GM12878 (cell line): ENCODE measurements around the gene SEC14L1. TPM values are rescaled to one million over a fixed set of nuclear protein-coding genes. Genes with fewer than 3 reads are reported as not detected.

Experiments
- ATAC-seq: fragments of 200-7000 bp; cut with Tn5 transposase; 3 replicates; pipeline ENCODE4 v1.9.1; 2020; ENCODE audit warnings: mild to moderate bottlenecking, moderate library complexity
- BruUV-seq: library from RNA; stranded (reverse); fragments of 400-500 nt; replicated peaks from 2 replicates; lab custom pipeline; 2021; lab: Mats Ljungman, UMichigan
- CTCF ChIA-PET: fragments of 300-600 bp; sonication (Branson Sonifier 250); formaldehyde crosslinking; extraction: SDS; loops from one replicate; lab custom pipeline; 2021; ENCODE audit warnings: inconsistent platforms; lab: Yijun Ruan, JAX
- POLR2A ChIA-PET: fragments of 350-600 bp; formaldehyde crosslinking; extraction: SDS; loops from one replicate; lab custom pipeline; 2021; ENCODE audit warnings: inconsistent platforms; lab: Charles Lee
- RAD21 ChIA-PET: fragments of 300-600 bp; sonication (Branson Sonifier 250); formaldehyde crosslinking; loops from one replicate; lab custom pipeline; 2023; ENCODE audit warnings: antibody characterized with exemption; ENCODE audit not compliant: unreplicated experiment; lab: Charles Lee
- SMC1A ChIA-PET: fragments of 300-600 bp; sonication (Branson Sonifier 250); formaldehyde crosslinking; loops from one replicate; lab custom pipeline; 2023; ENCODE audit not compliant: unreplicated experiment, uncharacterized antibody; lab: Charles Lee
- DNase-seq: peaks from one replicate; pipeline ENCODE4 v3.0.0-alpha.2; 2011; ENCODE audit warnings: low read depth, low spot score
- FAIRE-seq: peaks from 3 replicates; lab custom pipeline; 2011; peaks lifted over from hg19 to GRCh38; lab: Jason Lieb, UNC
- H2AFZ ChIP-seq: 2 replicates; pipeline ENCODE4 v1.6.0; 2011; ENCODE audit warnings: low read depth, low read length, control low read depth; ENCODE audit not compliant: control insufficient read depth
- H3K27ac ChIP-seq: 2 replicates; pipeline ENCODE4 v1.5.1; 2011; ENCODE audit warnings: control low read depth; ENCODE audit not compliant: control insufficient read depth, insufficient read depth
- H3K27me3 ChIP-seq, 2 experiments: replicated peaks in 1 of 2; 2 replicates each; pipeline versions ENCODE4 v1.6.0 to v1.6.1; 2011; ENCODE audit warnings: low read length in 1 of 2; ENCODE audit not compliant: control insufficient read depth in 2 of 2, insufficient read depth in 2 of 2
- H3K36me3 ChIP-seq, 2 experiments: 2 replicates each; pipeline ENCODE4 v1.5.1; 2011; ENCODE audit warnings: low read length in 1 of 2; ENCODE audit not compliant: control insufficient read depth in 2 of 2, insufficient read depth in 2 of 2
- H3K4me1 ChIP-seq: 2 replicates; pipeline ENCODE4 v1.6.1; 2011; ENCODE audit warnings: mild to moderate bottlenecking, low read length, moderate library complexity, mixed read lengths; ENCODE audit not compliant: control insufficient read depth, insufficient read depth
- H3K4me2 ChIP-seq: 2 replicates; pipeline ENCODE4 v1.6.0; 2011; ENCODE audit warnings: control low read depth; ENCODE audit not compliant: control insufficient read depth, insufficient read depth
- H3K4me3 ChIP-seq: fragments of 200-600 bp; sonication (generic); 2 replicates; pipeline ENCODE4 v1.5.1; 2016
- H3K79me2 ChIP-seq: 2 replicates; pipeline ENCODE4 v1.6.0; 2011; ENCODE audit warnings: low read length; ENCODE audit not compliant: control insufficient read depth, insufficient read depth
- H3K9ac ChIP-seq: 2 replicates; pipeline ENCODE4 v1.8.0; 2011; ENCODE audit warnings: low read length, control low read depth, mixed read lengths; ENCODE audit not compliant: control insufficient read depth, insufficient read depth
- H3K9me3 ChIP-seq: replicated peaks from 3 replicates; pipeline ENCODE4 v1.5.1; 2011; ENCODE audit warnings: mild to moderate bottlenecking, low read length; ENCODE audit not compliant: control insufficient read depth, insufficient read depth
- H4K20me1 ChIP-seq: 2 replicates; pipeline ENCODE4 v1.6.0; 2011; ENCODE audit not compliant: control insufficient read depth, insufficient read depth
- DPF2 ChIP-seq: fragments of 450-650 bp; IDR thresholded peaks from 2 replicates; pipeline ENCODE4 v1.6.1; 2017; ENCODE audit warnings: mild to moderate bottlenecking
- FOXM1 ChIP-seq: IDR thresholded peaks from 2 replicates; pipeline ENCODE4 v1.6.1; 2012; ENCODE audit warnings: low read depth, mild to moderate bottlenecking, inconsistent platforms, low read length, moderate library complexity
- GATAD2B ChIP-seq: fragments of 450-650 bp; conservative IDR thresholded peaks from 2 replicates; pipeline ENCODE4 v1.6.1; 2017; ENCODE audit warnings: low read depth, mild to moderate bottlenecking, moderate library complexity
- MEF2A ChIP-seq: IDR thresholded peaks from 2 replicates; pipeline ENCODE4 v1.6.1; 2011; ENCODE audit warnings: low read depth, mild to moderate bottlenecking, low read length, moderate library complexity; ENCODE audit not compliant: insufficient read depth
- NFIC ChIP-seq: IDR thresholded peaks from 2 replicates; pipeline ENCODE4 v1.6.1; 2012; ENCODE audit warnings: low read depth, mild to moderate bottlenecking, inconsistent platforms, low read length, moderate library complexity
- NR2F1 ChIP-seq: fragments of 450-650 bp; conservative IDR thresholded peaks from 2 replicates; pipeline ENCODE4 v1.6.1; 2017; ENCODE audit warnings: mild to moderate bottlenecking
- NRF1 ChIP-seq: conservative IDR thresholded peaks from 2 replicates; pipeline ENCODE4 v1.6.1; 2011; ENCODE audit warnings: mild to moderate bottlenecking, low read depth, low read length, improper control_type of control experiment
- PML ChIP-seq: IDR thresholded peaks from 2 replicates; pipeline ENCODE4 v1.6.1; 2012; ENCODE audit warnings: low read length, inconsistent platforms
- SMAD5 ChIP-seq: IDR thresholded peaks from 2 replicates; pipeline ENCODE4 v1.6.1; 2016; ENCODE audit warnings: antibody characterized with exemption, low read depth
- TCF12 ChIP-seq: IDR thresholded peaks from 2 replicates; pipeline ENCODE4 v1.6.1; 2011; ENCODE audit warnings: low read depth, mild to moderate bottlenecking, low read length
- TCF3 ChIP-seq: IDR thresholded peaks from 2 replicates; pipeline ENCODE4 v1.6.1; 2012; ENCODE audit warnings: low read depth, mild to moderate bottlenecking, low read length, borderline replicate concordance; ENCODE audit not compliant: insufficient read depth
- ZNF207 ChIP-seq: fragments of 450-650 bp; IDR thresholded peaks from 2 replicates; pipeline ENCODE4 v1.6.1; 2014; ENCODE audit warnings: antibody characterized with exemption, mild to moderate bottlenecking, borderline replicate concordance
- ZZZ3 ChIP-seq: IDR thresholded peaks from 2 replicates; pipeline ENCODE4 v1.6.1; 2011; ENCODE audit warnings: low read depth; ENCODE audit not compliant: control insufficient read depth, insufficient read length
- WGBS: methylation state at CpG from one replicate; pipeline ENCODE4 v1.1.6; 2016; ENCODE audit warnings: low lambda C conversion rate; ENCODE audit not compliant: insufficient replicate concordance, insufficient coverage; ENCODE audit errors: missing lambda C conversion rate; 5-methylcytosine and 5-hydroxymethylcytosine counted together
- in situ Hi-C: fragments of 300-500 bp; cut with MboI; formaldehyde crosslinking; loops from 9 replicates; pipeline ENCODE4 v1.14.3; 2018; ENCODE audit warnings: mixed read lengths
- intact Hi-C: fragments of 100-400 bp; cut with micrococcal nuclease; formaldehyde crosslinking; loops from one replicate; pipeline ENCODE4 v1.14.2; 2022; ENCODE audit not compliant: unreplicated experiment
- polyA plus RNA-seq, 11 experiments: library from polyadenylated mRNA; depleted of rRNA in 4 of 11; unstranded in 6 of 11; stranded (reverse) in 5 of 11; fragments of >200 nt; fragmentation: Nextera tagmentation in 4 of 11; fragmentation: Illumina TruSeq in 1 of 11; extraction: Ambion mirVana in 4 of 11; extraction: Trizol in 1 of 11; gene quantifications; 1 replicate in 1 of 11; 2 replicates in 10 of 11; pipeline versions ENCODE4 v1.2.1 to v1.2.3, GENCODE V29; 2011 to 2016; ENCODE audit warnings: inconsistent platforms in 2 of 11, missing spikeins in 2 of 11, low read depth in 1 of 11
- total RNA-seq, 4 experiments: library from RNA; depleted of rRNA in 3 of 4; stranded (reverse); fragments of >200 nt in 3 of 4; fragmentation: Illumina TruSeq in 1 of 4; extraction: Trizol in 1 of 4; gene quantifications; 2 replicates each; pipeline versions ENCODE4 v1.2.1 to v1.2.3, GENCODE V29; 2013 to 2021
- TF ChIP-seq, protein P1 (sequence below): IDR thresholded peaks from 2 replicates; pipeline ENCODE4 v1.6.1; 2011; ENCODE audit warnings: borderline replicate concordance, low read depth, mild to moderate bottlenecking, moderate library complexity, low read length; ENCODE audit not compliant: insufficient read depth, poor library complexity, severe bottlenecking
- TF ChIP-seq, protein P2 (sequence below): IDR thresholded peaks from 2 replicates; pipeline ENCODE4 v1.6.1; 2011; ENCODE audit warnings: mild to moderate bottlenecking, low read depth, low read length, moderate library complexity; ENCODE audit not compliant: insufficient replicate concordance

The SEC14L1 gene
- total and polyA plus RNA-seq, 10 of the 15 experiments (the other 5 are each of a cell fraction or from before 2014, with no cell fraction given), result 6.3 to 66.1 (median 33.5) TPM

DNA sequence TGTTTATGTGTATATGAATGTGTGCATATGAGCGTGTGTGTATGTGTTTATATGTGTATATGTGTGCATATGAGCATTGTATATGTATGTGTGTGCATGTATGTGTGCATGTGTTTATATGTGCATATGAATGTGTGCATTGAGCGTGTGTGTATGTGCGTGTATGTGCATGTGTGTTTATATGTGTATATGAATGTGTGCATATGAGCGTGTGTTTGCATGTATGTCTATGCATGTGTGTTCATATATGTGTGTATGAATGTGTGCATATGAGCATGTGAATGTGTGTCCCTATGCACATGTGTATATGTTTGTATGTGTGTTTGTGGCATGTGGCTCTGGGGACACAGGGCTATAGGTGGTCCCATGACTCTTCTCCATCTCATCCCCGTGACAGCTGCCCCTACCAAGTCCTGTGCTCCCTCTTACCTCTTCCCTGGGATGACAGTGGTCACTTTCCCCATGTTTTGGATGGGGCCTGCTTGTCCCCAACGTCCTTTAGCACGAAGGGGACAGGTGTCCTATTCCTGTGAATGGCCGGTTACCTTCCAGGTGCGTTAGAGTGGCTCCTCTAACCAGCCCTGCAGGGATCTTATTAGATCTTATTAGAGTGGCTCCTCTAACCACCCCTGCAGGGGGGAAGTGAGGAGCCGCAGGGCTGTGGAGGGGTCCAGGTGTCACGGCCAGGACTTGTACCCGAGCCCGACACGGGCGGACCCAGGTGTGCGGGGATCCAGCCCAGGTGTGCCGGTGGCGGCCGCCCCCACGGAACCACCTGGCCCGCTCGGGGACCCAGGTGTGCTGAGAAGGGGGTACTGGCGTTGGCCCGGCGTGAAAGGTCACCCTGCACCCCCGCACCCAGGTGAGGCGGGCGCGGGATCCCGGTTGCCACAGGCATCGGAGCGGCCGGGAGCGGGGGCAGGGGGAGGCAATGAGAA, 105.6 kb downstream of the SEC14L1 start:
- FAIRE-seq, result no peak
- H3K9me3 ChIP-seq, result no peaks in the 10 kb centered on the region
- DNase-seq, result no peak
- peak overlapping the region; percentile 44 for H3K27ac ChIP-seq
- peaks cover 27% of the 10 kb centered on the region for H3K4me1 ChIP-seq
- H3K9ac ChIP-seq, result peak overlapping the region; percentile 54; the same call in 1 of the 2 replicates
- H3K27me3 ChIP-seq, result no peaks in the 10 kb centered on the region; a peak in 2 of 4 replicates
- ChIA-PET RAD21 (no interaction called here), SMC1A (interaction anchor here (0.8 kb wide), 1 partner anchor 160 kb away, joined by 3 read pairs; no protein-coding TSS in a partner anchor), CTCF (no interaction called here), POLR2A (no interaction called here)
- H3K36me3 ChIP-seq, result no peaks in the 10 kb centered on the region
- in situ Hi-C loops, result loop anchor here (5.0 kb wide), 2 partner anchors 159 to 379 kb away; partner anchors contain the start of gene MGAT5B
- H2AFZ ChIP-seq, result peak overlapping the region; percentile 81
- intact Hi-C loops, result loop anchor here (1.0 to 10.0 kb wide), 2 partner anchors 160 to 382 kb away; partner anchors contain the start of gene MGAT5B
- no peak for TF ChIP-seq ZZZ3
- TF ChIP-seq, protein P1, sequence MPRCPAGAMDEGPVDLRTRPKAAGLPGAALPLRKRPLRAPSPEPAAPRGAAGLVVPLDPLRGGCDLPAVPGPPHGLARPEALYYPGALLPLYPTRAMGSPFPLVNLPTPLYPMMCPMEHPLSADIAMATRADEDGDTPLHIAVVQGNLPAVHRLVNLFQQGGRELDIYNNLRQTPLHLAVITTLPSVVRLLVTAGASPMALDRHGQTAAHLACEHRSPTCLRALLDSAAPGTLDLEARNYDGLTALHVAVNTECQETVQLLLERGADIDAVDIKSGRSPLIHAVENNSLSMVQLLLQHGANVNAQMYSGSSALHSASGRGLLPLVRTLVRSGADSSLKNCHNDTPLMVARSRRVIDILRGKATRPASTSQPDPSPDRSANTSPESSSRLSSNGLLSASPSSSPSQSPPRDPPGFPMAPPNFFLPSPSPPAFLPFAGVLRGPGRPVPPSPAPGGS, result peak; percentile 92
- TF ChIP-seq ZNF207, result no peak
- TF ChIP-seq TCF3, result 0 out of 2 replicates have a peak, but pooled peaks have one; percentile 35
- no peak for TF ChIP-seq GATAD2B
- TF ChIP-seq, protein P2, sequence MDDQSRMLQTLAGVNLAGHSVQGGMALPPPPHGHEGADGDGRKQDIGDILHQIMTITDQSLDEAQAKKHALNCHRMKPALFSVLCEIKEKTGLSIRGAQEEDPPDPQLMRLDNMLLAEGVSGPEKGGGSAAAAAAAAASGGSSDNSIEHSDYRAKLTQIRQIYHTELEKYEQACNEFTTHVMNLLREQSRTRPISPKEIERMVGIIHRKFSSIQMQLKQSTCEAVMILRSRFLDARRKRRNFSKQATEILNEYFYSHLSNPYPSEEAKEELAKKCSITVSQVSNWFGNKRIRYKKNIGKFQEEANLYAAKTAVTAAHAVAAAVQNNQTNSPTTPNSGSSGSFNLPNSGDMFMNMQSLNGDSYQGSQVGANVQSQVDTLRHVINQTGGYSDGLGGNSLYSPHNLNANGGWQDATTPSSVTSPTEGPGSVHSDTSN, result peak; percentile 8
- TF ChIP-seq PML, result no peak
- peak; percentile 65 for TF ChIP-seq NR2F1
- TF ChIP-seq FOXM1, result no peak
- no peak for TF ChIP-seq SMAD5
- TF ChIP-seq TCF12, result peak; percentile 39; the same call in 1 of the 2 replicates
- TF ChIP-seq DPF2, result 0 out of 2 replicates have a peak, but pooled peaks have one; percentile 20
- peak; percentile 33; the same call in 1 of the 2 replicates for TF ChIP-seq NFIC
- TF ChIP-seq NRF1, result no peak
- no peak for TF ChIP-seq MEF2A
- peak; percentile 10 for ATAC-seq
- BruUV-seq, result no TSS peak
- no peaks in the 10 kb centered on the region for H4K20me1 ChIP-seq
- WGBS, result 18% methylated on average over 33 of the region's 34 CpGs
- peak overlapping the region; percentile 99 for H3K4me2 ChIP-seq
- H3K4me3 ChIP-seq, result peak overlapping the region; percentile 73
- no peaks in the 10 kb centered on the region for H3K79me2 ChIP-seq
